Endothelial cell of umbilical vein (primary cell): ENCODE data around the gene CAMTA1. TPM values are rescaled to one million over a fixed set of nuclear protein-coding genes. Genes with fewer than 3 reads are reported as not detected.

Experiments
- BruUV-seq: library from RNA; stranded (reverse); fragments of 400-500 nt; replicated peaks from 2 replicates; lab custom pipeline; 2021; lab: Mats Ljungman, UMichigan
- CTCF ChIA-PET: fragments of 300-600, 350-600 bp; sonication (Branson Sonifier 250); formaldehyde crosslinking; loops from one replicate; lab custom pipeline; 2021; ENCODE audit warnings: antibody characterized with exemption, inconsistent platforms; lab: Charles Lee
- POLR2A ChIA-PET: fragments of 300-600, 350-600 bp; sonication (Branson Sonifier 250); formaldehyde crosslinking; loops from one replicate; lab custom pipeline; 2021; ENCODE audit warnings: antibody characterized with exemption, inconsistent platforms; lab: Charles Lee
- DNase-seq: peaks from one replicate; pipeline ENCODE4 v3.0.0-alpha.2; 2011; ENCODE audit warnings: low read depth, low spot score
- FAIRE-seq: peaks from 2 replicates; lab custom pipeline; 2011; peaks lifted over from hg19 to GRCh38; lab: Jason Lieb, UNC
- H2AFZ ChIP-seq: 2 replicates; pipeline ENCODE4 v1.6.0; 2012; ENCODE audit warnings: low read depth, low read length, control low read depth, inconsistent platforms
- H3K27ac ChIP-seq: 2 replicates; pipeline ENCODE4 v1.5.1; 2011; ENCODE audit warnings: low read depth, mild to moderate bottlenecking, control low read depth, low read length, moderate library complexity; ENCODE audit not compliant: insufficient read depth
- H3K27me3 ChIP-seq, 2 experiments: 2 replicates each; pipeline versions ENCODE4 v1.6.0 to v1.6.1; 2011; ENCODE audit warnings: low read length in 2 of 2, mixed read lengths in 1 of 2; ENCODE audit not compliant: control insufficient read depth in 2 of 2, insufficient read depth in 2 of 2
- H3K36me3 ChIP-seq, 2 experiments: 2 replicates in 1 of 2; 3 replicates in 1 of 2; pipeline ENCODE4 v1.5.1; 2011; ENCODE audit warnings: low read length in 2 of 2, mild to moderate bottlenecking in 1 of 2, moderate library complexity in 1 of 2; ENCODE audit not compliant: control insufficient read depth in 2 of 2, insufficient read depth in 2 of 2; ENCODE audit errors: extremely low read depth in 1 of 2
- H3K4me1 ChIP-seq: 3 replicates; pipeline ENCODE4 v1.5.1; 2011; ENCODE audit warnings: mild to moderate bottlenecking, low read length; ENCODE audit not compliant: control insufficient read depth, insufficient read depth; ENCODE audit errors: extremely low read depth
- H3K4me2 ChIP-seq: 2 replicates; pipeline ENCODE4 v1.6.1; 2011; ENCODE audit warnings: low read length, control low read depth, mixed read lengths; ENCODE audit not compliant: insufficient read depth
- H3K4me3 ChIP-seq, 3 experiments: fragments of 200-600 bp in 1 of 3; sonication (generic), shearing (Covaris generic) in 1 of 3; replicated peaks in 1 of 3; 2 replicates each; pipeline ENCODE4 v1.5.1; 2011 to 2016; ENCODE audit warnings: control low read depth in 3 of 3, low read length in 3 of 3, mild to moderate bottlenecking in 2 of 3, inconsistent platforms in 1 of 3, low read depth in 1 of 3, moderate library complexity in 1 of 3; ENCODE audit not compliant: insufficient read depth in 1 of 3
- H3K79me2 ChIP-seq: 2 replicates; pipeline ENCODE4 v1.6.0; 2012; ENCODE audit warnings: low read length, inconsistent platforms; ENCODE audit not compliant: control insufficient read depth, insufficient read depth
- H3K9ac ChIP-seq: replicated peaks from 2 replicates; pipeline ENCODE3; 2011; ENCODE audit warnings: low read length, control low read depth; ENCODE audit not compliant: insufficient read depth; ENCODE audit errors: extremely low read depth
- H3K9me1 ChIP-seq: replicated peaks from 3 replicates; pipeline ENCODE4 v1.6.0; 2011; ENCODE audit warnings: mild to moderate bottlenecking, low read length; ENCODE audit not compliant: control insufficient read depth, insufficient read depth; ENCODE audit errors: extremely low read depth
- H3K9me3 ChIP-seq: replicated peaks from 2 replicates; pipeline ENCODE4 v1.5.1; 2012; ENCODE audit warnings: low read length, inconsistent platforms; ENCODE audit not compliant: control insufficient read depth, insufficient read depth
- H4K20me1 ChIP-seq: replicated peaks from 2 replicates; pipeline ENCODE3; 2011; ENCODE audit warnings: mild to moderate bottlenecking, low read length; ENCODE audit not compliant: control insufficient read depth, insufficient read depth; ENCODE audit errors: extremely low read depth
- MAX ChIP-seq: IDR thresholded peaks from 2 replicates; pipeline ENCODE4 v1.6.1; 2011; ENCODE audit not compliant: insufficient read depth, insufficient read length
- POLR2A ChIP-seq: IDR thresholded peaks from 2 replicates; pipeline ENCODE4 v1.6.1; 2012; ENCODE audit warnings: low read depth, mild to moderate bottlenecking, control low read depth, low read length
- POLR2AphosphoS5 ChIP-seq: IDR thresholded peaks from 2 replicates; pipeline ENCODE4 v1.6.1; 2012; ENCODE audit warnings: low read depth, mild to moderate bottlenecking, control low read depth, low read length, moderate library complexity; ENCODE audit not compliant: insufficient read depth
- dilution Hi-C: fragments of 300-500 bp; cut with MboI; formaldehyde crosslinking; loops from one replicate; pipeline ENCODE4 v1.15.0; 2019; ENCODE audit warnings: low sequenced_read_pairs; ENCODE audit not compliant: extremely low pct_ligation_motif_present
- intact Hi-C: fragments of 100-400 bp; cut with micrococcal nuclease; formaldehyde crosslinking; loops from one replicate; pipeline ENCODE4 v1.10.0; 2022
- polyA plus RNA-seq, 4 experiments: library from polyadenylated mRNA; depleted of rRNA in 3 of 4; stranded (reverse) in 3 of 4; unstranded in 1 of 4; fragments of >200 nt; gene quantifications; 2 replicates each; pipeline versions ENCODE4 v1.2.1 to v1.2.3, GENCODE V29; 2011 to 2012; ENCODE audit warnings: missing spikeins in 1 of 4
- total RNA-seq: library from RNA; stranded (reverse); gene quantifications from 2 replicates; pipeline ENCODE4 v1.2.3, GENCODE V29; 2021
- TF ChIP-seq, protein P1 (sequence below), 2 donors: IDR thresholded peaks; 1 replicate in 1 of 2; 2 replicates in 1 of 2; pipeline ENCODE4 v1.5.1; 2011; ENCODE audit warnings: low read length in 2 of 2, mild to moderate bottlenecking in 2 of 2, moderate library complexity in 2 of 2, control low read depth in 1 of 2, inconsistent platforms in 1 of 2, low read depth in 1 of 2; ENCODE audit not compliant: insufficient read depth in 1 of 2; ENCODE audit errors: extremely low read depth in 1 of 2

CAMTA1 gene
- total and polyA plus RNA-seq, 2 donors (not counting 3 experiments of a cell fraction or from before 2014, with no cell fraction given), result 50.8 to 92.7 TPM

DNA sequence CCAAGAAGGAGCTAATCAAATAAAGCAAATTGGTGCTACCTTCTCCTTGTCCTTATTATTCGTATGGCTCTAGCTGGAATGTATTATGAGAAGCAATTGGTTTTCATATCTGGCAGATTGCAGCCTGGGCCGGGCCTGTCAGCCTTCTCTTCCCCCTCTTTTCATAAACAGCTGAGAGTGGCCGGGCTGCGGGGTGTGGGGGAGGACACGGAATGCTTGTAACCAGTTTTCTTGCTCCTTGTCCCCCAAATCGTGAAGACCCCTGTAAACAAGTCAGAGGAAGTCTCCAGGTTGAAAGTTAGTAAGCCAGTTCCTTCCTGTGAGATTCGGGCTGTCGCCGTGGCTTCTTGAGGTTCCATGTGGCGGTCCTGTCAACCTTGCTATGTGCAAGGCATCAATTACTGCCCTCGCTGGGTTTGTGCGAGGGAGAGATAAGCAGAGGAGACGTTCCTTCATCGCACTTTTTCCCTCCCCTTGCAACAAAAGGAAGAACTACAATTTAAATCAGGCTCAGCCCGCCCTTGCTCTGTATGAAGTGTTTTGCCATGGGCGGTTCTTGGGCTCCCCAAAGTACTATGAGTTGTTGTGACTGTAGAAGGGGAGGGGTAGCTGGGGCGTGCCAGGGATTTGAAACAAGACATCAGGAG is 450.7 kb downstream of the CAMTA1 start:
- dilution Hi-C loops, result no loop called here
- Histone ChIP-seq H4K20me1 (no peaks in the 10 kb centered on the region), H3K4me2 (no peak overlapping the region), H3K27me3 (no peaks in the 10 kb centered on the region), H3K79me2 (no peaks in the 10 kb centered on the region), H3K9me3 (no peaks in the 10 kb centered on the region), H3K27ac (no peak overlapping the region), H3K4me1 (no peaks in the 10 kb centered on the region), H3K36me3 (no peaks in the 10 kb centered on the region), H3K9me1 (no peaks in the 10 kb centered on the region), H2AFZ (no peak overlapping the region), H3K4me3 (no peak overlapping the region), H3K9ac (no peak overlapping the region)
- TF ChIP-seq POLR2A (no peak), POLR2AphosphoS5 (no peak), MAX (no peak)
- TF ChIP-seq, protein P1, sequence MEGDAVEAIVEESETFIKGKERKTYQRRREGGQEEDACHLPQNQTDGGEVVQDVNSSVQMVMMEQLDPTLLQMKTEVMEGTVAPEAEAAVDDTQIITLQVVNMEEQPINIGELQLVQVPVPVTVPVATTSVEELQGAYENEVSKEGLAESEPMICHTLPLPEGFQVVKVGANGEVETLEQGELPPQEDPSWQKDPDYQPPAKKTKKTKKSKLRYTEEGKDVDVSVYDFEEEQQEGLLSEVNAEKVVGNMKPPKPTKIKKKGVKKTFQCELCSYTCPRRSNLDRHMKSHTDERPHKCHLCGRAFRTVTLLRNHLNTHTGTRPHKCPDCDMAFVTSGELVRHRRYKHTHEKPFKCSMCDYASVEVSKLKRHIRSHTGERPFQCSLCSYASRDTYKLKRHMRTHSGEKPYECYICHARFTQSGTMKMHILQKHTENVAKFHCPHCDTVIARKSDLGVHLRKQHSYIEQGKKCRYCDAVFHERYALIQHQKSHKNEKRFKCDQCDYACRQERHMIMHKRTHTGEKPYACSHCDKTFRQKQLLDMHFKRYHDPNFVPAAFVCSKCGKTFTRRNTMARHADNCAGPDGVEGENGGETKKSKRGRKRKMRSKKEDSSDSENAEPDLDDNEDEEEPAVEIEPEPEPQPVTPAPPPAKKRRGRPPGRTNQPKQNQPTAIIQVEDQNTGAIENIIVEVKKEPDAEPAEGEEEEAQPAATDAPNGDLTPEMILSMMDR (IDR thresholded peaks at IDR 0.05; ENCODE audit: extremely low read depth in 1 of 2, insufficient read depth in 1 of 2, low read depth in 1 of 2, low read length in 2 of 2), result no peak
- intact Hi-C loops, result no loop called here
- ChIA-PET POLR2A (no interaction called here), CTCF (no interaction called here)
- DNase-seq (no peak), FAIRE-seq (no peak)
- no TSS peak for BruUV-seq
